NAMALWA (cell line): Measurements from ENCODE around the gene NFKBIZ.

Experiments used
- DNase-seq: peaks from one replicate; pipeline ENCODE4 v3.0.0-alpha.2; 2015; ENCODE audit warnings: low spot score

NFKBIZ gene, protein sequence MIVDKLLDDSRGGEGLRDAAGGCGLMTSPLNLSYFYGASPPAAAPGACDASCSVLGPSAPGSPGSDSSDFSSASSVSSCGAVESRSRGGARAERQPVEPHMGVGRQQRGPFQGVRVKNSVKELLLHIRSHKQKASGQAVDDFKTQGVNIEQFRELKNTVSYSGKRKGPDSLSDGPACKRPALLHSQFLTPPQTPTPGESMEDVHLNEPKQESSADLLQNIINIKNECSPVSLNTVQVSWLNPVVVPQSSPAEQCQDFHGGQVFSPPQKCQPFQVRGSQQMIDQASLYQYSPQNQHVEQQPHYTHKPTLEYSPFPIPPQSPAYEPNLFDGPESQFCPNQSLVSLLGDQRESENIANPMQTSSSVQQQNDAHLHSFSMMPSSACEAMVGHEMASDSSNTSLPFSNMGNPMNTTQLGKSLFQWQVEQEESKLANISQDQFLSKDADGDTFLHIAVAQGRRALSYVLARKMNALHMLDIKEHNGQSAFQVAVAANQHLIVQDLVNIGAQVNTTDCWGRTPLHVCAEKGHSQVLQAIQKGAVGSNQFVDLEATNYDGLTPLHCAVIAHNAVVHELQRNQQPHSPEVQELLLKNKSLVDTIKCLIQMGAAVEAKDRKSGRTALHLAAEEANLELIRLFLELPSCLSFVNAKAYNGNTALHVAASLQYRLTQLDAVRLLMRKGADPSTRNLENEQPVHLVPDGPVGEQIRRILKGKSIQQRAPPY

DNA sequence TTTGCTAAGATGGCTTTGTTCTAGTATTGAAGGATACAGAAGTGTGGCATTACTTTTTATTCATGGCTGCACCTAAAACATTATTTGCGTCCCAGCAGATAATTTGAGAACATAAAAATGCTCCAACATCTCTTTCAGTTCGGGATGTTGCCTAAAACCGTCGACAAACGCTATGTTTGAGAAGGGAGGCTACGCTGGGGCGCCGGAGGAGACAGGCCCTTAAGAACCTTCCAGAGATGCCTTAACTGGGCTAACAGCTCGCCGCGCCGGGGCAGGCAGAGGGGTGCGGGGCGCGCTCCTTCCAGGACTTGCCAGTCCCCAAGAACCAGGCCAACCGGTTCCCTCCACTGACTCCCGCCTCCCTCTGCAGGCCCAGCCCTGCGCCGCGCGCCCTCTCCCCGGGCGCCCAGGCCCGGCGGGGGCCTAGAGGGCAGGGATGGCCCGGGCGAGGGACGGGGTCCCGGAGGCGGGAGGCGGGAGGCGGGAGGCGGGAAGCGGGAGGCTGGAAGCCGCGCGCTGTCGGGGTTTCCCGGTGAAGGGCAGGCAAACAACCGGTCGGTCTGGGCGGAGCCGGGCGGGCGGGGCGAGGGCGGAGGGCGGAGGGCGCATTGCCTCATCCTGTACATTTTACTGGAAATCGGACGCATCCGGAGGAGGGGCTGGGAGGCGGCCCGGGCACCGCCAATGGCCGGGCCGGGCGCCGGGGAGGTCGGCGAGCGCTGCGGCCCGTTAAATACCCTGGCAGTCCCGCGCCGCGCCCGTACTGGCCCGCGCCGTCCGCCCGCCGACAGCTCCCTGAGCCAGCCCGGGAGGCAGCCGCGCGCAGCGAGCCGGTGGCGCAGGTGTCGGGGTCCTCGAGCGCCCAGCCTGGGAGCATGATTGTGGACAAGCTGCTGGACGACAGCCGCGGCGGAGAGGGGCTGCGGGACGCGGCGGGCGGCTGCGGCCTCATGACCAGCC lies at the start of gene NFKBIZ:
TSS of gene NFKBIZ (plus strand) at position 761 of the 960 bp plus-strand sequence. CDS start at position 876, 115 bp downstream.
- peak; percentile 88 for DNase-seq

DNA sequence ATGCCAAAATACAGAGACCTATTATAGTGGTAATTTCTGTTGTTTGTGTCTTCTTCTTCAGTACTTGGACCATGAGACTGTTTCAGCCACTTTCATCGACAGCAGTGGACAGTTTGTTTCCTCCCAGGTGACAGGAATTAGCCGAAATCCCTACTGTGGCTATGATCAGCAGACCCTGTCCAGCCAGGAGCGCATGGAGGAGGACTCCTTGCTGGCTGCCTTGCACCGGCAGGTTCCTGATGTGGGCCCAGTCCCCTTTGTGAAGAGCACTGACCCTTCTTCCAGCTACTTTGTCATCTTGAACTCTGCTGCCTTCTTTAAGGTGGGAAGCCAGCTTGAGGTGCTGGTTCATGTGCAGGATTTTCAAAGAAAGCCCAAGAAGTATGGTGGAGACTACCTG lies 48.1 kb upstream of the NFKBIZ start:
- DNase-seq = no peak

DNA sequence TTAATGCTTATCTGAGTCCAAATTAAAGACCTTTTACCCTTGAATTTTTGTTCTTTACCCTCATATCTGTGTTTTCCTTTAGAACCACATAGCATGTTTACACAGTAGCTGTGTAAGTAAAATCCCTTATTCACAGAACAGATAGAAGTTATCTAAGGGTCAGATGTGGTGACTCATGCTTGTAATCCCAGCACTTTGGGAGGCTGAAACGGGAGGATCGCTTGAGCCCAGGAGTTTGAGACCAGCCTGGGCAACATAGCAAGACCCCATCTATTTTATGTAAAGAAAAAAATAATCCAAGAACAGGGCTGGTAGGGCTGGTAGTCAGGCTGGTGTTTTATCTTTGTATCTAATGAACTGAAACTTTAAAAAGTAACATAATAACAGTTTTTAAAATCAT lies 47.1 kb upstream of the NFKBIZ start:
- no peak for DNase-seq

DNA sequence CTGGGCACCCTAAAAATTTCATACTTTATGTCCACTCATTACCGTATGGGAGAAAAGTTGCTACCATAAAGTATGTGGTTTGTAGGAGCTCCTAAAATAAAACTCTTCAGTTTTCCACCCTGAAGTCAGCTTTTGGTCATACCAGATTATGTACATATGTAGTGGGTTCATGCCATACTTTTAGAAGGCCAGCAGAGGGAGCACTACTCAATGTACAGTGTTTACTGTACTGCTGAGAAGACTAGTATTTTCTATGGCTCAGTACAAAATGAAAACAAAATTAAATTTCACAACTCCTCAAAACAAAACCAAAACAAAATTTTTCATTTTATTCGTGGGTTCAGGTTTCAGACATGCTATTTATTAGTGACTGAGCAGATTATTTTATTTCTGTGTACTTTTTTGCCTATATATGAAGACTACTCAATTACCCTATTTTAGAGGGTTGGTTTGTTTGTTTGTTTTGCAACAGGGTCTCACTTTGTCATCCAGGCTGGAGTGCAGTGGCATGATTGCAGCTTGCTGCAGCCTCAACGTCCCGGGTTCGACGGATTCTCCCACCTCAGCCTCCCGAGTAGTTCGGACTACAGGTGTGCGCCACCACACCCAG lies 46.0 kb upstream of the NFKBIZ start:
- DNase-seq = peak; percentile 85

DNA sequence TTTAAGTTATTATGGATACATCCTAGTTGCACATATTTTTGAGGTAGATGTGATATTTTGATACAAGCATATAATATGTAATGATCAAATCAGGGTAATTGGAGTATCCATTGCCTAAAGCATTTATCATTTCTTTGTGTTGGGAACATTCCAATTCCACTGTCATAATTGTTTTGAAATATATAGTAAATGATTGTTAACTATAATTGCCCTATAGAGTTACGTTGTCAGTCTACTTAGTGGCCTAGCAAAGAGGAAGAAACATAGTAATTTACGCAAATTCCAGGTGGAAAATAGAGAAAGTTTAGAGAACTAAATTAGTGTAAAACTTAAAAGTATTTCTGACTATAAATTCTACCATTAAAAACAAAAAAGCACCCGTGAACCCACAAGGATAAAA lies 45.4 kb upstream of the NFKBIZ start:
- DNase-seq = no peak

DNA sequence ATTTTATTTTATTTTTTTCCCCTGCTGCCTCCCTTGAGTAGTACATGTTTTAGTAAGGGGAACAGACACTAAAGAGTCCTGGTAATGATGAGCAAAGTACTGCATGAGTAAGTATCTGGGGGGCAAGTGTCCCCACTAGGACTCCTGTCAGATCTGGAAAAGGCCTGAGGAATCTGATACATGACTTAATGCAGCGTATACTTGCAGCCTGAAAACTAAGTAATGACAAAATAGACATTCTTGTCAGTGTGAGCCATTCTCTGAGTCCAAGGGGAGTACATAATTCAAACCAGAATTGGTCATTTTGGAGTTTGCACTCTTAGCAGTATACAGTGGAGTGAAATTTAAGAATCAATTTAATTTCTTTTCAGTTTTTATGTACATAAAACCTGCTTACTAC lies 42.8 kb upstream of the NFKBIZ start:
- DNase-seq = no peak

DNA sequence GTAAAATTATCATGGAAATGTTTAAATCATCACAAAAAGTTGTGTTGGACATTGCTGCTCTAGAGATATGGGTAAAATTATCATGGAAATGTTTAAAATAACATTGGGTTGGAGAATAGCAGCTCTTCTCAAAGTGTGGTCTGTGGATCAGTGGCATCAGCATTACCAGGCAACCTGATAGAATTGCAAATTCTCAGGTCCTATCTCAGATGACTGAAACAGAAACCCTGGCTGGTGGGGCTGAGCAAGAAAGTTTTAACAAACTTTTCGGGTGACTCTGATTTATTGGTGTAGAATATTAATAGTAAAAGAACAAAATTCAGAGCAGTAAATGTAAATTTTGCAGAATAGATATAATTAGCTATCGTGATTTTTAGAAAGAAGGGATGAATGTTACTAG lies 41.4 kb upstream of the NFKBIZ start:
- no peak for DNase-seq

DNA sequence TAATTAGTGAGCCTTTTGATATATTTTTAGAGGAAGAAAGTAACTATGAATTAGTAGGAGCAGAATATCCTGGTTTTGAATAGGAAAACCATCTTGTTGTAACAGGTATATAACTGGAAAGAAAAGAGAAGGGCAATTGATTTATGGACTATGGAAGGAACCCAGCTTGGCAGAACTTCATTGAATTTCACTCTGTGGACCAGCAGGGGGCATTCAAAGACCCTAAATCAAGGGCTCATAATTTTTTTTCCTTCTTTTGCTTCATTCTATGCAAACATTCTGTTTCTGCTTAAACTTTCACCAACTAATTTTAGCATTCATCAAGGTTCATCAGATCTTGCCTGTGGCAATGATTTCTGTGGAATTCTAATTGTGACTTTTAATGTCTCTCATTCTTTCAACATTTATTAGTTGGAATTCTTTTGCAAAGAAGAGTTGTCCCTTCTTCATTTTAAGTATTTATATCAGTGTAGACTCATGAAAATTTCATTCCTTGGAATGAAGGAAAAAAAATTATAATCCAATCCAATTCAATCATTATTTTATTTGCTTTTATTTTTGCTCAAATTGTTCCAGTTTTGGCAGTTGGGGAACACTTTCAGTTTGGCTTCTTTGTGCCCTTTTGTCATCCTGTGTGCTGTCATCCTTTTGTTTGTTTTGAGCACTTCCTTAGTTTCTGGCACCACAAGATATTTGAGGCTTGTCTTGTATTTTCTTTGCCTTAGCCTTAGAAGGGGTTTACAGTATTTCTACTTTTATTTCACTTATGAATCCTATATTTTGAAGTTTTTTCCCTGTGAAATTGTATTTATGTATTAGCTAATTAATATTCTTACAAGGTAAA lies 39.9 kb upstream of the NFKBIZ start:
- DNase-seq = peak; percentile 69

DNA sequence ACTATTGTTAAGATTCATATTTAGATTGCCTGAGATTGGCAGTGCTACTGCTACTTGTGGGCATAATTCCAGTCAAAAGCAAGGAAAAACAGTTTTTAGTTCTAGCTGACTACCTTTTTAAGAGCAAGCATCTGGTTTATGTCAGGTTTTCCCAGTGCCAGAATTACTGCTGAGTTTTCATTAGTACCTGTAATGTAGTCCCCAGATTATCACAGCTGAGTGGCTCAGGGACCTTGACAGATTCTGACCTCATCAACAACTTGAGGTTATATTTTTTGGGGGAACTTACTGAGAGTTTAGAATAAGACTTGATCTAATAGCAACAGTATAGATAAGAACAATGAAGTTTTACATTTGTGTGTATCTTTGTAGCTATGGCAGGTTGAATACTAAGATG lies 39.3 kb upstream of the NFKBIZ start:
- no peak for DNase-seq

DNA sequence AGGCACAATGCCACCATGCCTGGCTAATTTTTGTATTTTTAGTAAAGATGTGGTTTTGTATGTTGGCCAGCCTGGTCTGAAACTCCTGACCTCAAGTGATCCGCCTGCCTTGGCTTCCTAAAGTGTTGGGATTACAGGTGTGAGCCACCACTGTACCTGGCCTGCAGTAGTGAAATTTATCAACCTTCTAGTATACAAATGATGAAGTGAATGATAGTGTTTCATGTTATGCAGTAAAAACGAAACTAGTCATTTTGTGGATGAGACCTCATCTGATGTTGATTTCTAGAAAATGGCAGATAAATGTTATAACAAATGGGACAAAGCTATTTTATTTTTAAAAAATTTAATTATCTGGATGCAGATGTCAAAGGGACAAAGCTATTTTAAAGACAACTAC lies 37.4 kb upstream of the NFKBIZ start:
- no peak for DNase-seq

DNA sequence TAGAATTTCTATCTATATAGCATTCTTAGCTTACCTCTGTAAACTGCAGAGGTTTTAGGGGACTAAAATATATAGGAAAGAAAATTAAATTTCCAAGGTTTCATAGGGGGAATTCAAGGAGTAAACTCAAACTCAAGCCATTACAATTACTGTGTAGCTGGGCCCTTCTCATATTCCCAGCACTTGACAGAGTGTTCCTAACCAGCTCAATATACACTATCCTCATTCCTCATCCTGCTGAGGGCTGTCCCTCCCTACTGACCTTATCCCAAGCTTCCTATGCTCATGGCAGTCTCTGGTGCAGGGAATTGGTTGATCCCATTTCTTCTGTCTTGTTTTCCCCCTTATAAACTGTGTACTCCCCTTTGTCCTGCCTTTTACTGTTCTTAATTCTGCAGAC lies 36.4 kb upstream of the NFKBIZ start:
- no peak for DNase-seq

DNA sequence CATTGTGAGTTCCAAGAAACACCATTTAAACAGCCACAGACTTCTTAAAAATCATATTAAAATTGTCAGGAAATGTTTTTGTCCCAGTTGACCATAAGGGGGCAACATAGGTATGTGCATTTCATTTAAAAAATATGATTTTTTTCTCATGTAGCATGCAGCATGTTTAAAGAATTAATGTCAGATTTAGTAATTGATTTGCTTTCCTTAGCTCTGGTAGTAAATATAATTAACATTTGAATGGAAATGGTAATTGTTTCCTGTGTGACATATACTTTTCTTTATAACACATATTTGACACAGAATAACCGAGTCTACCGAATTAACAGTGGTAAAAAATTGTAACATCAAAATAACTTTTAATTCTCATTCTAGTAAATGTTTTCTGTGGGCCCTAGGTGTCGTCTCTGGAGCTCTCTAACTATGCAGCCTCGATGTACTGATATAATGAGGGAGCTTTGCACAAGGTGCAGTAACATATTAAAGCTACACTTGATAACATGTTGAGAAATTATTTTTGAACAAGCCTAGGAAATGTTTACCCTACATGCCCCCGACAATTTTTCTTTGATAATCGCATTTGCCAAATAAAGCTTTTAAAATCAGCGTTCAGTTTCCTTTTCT lies 35.4 kb upstream of the NFKBIZ start:
- peak; percentile 58 for DNase-seq

DNA sequence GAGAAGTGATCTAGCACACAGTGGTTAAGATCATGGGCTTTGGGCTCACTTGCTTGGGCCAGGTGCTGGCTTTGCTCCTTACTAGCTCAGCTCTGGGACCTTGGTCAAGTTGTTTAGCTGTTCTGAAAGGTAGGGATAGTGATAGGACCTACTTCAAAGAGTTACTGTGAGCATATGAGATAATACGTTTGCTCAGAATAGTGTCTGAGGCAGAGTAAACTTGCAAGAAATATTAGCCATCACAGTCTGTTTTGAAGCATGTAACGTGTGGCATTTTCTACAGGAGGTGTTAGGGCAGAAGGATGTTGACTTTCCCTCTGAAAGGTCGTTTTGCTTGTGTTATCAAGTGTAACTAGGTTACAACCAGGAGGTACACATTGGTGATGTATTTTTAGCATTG lies 34.5 kb upstream of the NFKBIZ start:
- DNase-seq = peak; percentile 25

DNA sequence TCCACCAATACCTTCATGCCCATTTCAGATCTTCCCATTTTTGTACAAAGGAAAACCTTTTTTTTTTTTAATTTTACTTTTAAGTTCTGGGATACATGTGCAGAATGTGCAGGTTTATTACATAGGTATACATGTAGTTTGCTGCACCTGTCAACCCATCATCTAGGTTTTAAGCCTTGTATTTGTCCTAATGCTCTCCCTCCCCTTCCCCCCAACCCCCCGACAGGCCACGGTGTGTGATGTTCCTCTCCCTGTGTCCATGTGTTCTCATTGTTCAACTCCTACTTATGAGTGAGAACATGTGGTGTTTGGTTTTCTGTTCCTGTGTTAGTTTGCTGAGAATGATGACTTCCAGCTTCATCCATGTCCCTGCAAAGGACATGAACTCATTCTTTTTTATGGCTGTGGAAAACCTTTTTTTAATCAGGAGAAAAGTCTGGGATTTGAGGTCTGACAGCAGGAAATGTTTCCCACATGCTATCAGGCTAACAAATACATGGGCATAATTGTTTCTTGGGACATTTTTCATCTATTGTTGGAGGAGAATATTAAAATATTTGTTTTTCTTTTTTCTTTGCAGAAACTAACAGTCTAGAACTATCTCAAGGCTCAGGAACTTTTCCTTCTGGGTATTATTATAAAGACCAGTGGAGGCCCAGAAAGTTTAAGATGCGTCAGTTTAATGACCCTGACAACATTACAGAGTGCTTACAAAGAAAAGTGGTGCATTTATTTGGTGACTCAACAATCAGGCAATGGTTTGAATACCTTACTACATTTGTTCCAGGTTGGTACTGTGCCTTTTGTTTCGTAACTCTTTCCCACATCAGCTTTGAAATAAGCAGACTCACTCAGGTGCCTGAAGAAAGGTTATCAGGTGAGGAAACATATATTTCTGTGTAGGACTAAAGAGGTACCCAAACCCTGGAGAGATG lies 32.8 kb upstream of the NFKBIZ start:
- DNase-seq = no peak

DNA sequence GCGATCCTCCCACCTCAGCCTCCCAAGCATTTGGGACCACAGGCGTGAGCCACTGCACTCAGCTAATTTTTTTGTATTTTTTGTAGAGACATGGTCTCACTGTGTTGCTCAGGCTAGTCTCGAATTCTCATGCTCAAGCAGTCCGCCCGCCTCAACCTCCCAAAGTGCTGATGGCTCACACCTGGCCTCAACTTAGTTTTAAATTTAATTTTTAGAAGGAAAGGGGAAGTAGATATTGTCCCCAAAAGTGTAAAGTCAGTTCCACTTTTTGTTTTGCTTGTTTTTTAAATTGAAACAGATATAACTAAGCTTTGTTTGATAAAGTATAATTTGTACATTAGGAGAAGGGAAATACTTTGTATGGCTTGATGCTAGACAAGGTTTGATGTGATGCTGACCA lies 31.3 kb upstream of the NFKBIZ start:
- DNase-seq = peak; percentile 34

DNA sequence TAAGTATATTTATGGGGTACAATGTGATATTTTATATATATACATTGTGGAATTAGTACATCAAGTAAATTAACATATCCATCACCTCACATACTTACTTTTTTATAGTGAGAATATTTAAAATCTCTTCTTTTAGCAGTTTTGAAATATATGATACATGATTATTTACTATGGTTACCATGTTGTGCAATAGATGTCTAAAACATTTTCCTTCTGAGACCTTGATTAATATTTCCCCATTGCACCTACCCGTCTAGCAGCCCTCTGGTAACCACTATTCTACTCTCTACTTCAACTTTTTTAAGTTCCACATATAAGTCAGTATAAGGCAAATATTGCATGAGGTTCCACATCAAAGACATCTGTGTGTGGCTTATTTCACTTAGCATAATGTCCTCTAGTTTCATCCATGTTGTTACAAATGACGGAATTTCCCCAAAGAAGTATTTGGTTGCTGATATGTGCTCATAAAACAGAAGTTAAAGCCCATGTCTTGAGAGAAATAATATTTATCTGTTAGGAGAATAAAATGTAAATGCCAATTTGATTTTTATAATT lies 29.6 kb upstream of the NFKBIZ start:
- DNase-seq = no peak

DNA sequence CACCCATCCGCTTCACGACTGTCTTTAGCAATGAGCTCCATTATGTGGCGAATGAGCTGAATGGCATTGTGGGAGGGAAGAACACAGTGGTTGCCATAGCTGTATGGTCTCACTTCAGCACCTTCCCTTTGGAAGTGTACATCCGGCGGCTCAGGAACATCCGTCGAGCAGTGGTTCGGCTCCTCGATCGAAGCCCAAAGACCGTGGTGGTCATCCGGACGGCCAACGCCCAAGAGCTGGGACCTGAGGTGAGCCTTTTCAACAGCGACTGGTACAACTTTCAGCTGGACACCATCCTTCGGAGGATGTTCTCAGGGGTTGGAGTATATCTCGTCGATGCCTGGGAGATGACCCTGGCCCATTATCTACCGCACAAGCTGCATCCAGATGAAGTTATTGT lies 27.8 kb upstream of the NFKBIZ start:
- DNase-seq = no peak

DNA sequence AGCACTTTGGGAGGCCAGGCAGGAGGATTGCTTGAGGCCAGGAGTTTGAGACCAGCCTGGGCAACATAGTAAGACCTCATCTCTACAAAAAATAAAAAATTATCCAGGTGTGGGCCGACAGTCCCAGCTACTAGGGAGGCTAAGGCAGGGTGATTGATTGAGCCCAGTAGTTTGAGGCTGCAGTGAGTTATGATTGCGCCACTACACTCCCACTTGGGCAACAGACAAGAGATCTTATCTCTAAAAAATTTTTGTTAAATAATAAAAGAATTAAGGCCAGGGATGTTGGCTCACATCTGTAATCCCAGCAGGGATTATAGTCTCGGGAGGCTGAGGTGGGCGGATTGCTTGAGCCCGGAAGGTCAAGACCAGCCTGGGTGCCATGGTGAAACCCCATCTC lies 25.8 kb upstream of the NFKBIZ start:
- no peak for DNase-seq

DNA sequence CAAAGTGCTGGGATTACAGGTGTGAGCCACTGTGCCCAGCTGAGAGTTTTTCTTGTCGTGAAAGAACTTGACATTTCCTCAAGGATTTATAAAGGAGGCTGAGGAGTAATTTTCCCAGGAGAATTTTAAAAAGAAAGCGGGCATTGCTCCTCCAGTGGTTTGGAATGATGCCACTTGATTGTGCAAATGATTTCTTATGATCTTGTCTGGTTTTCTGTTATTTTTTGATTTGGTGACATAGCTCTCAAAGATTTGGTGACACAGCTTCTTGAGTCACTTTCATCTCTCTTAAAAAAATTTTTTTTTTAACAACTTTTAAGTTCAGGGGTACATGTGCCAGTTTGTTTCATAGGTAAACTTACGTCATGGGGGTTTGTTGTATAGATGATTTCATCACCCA lies 24.6 kb upstream of the NFKBIZ start:
- DNase-seq = no peak
